HepG2 (cell line): ENCODE data around the gene IFNAR1. TPM values are rescaled to one million over a fixed set of nuclear protein-coding genes. Genes with fewer than 3 reads are reported as not detected.
A peak's percentile ranks its signal among the peaks of the same experiment; 100 is the strongest.

Source experiments
- ELF3 ChIP-seq: IDR thresholded peaks from 2 replicates; pipeline ENCODE4 v1.6.1; 2016; ENCODE audit warnings: missing genetic modification reagents, missing compliant biosample characterization
- ESRRA ChIP-seq: sonication (generic); formaldehyde crosslinking; IDR thresholded peaks from 2 replicates; pipeline ENCODE4 v1.5.1; 2020; ENCODE audit warnings: mild to moderate bottlenecking, low read depth, missing genetic modification reagents
- FOXM1 ChIP-seq: sonication (generic); formaldehyde crosslinking; IDR thresholded peaks from 2 replicates; pipeline ENCODE4 v1.5.0; 2020; ENCODE audit warnings: missing genetic modification reagents
- GATAD2A ChIP-seq: IDR thresholded peaks from 2 replicates; pipeline ENCODE4 v1.6.1; 2016
- JUN ChIP-seq: sonication (generic); formaldehyde crosslinking; IDR thresholded peaks from 2 replicates; pipeline ENCODE4 v1.4.0; 2020; ENCODE audit warnings: mild to moderate bottlenecking, missing genetic modification reagents
- NR2F6 ChIP-seq, 2 experiments: IDR thresholded peaks; 2 replicates each; pipeline ENCODE4 v1.6.1; 2016; ENCODE audit warnings: antibody characterized with exemption in 1 of 2, mild to moderate bottlenecking in 1 of 2
- PHB2 ChIP-seq: fragments of 450-650 bp; IDR thresholded peaks from 2 replicates; pipeline ENCODE4 v1.6.1; 2018; ENCODE audit not compliant: partially characterized antibody
- RARG ChIP-seq: sonication (generic); formaldehyde crosslinking; IDR thresholded peaks from 2 replicates; pipeline ENCODE4 v1.4.0; 2020; ENCODE audit warnings: low read depth, mild to moderate bottlenecking, missing genetic modification reagents
- RBFOX2 ChIP-seq: fragments of 200-400 bp; formaldehyde crosslinking; IDR thresholded peaks from 2 replicates; pipeline ENCODE4 v1.6.1; 2017; ENCODE audit warnings: low read depth, mild to moderate bottlenecking, low read length
- RXRA ChIP-seq: sonication (generic); formaldehyde crosslinking; IDR thresholded peaks from 2 replicates; pipeline ENCODE4 v1.5.1; 2020; ENCODE audit warnings: missing genetic modification reagents
- SAP130 ChIP-seq: IDR thresholded peaks from 2 replicates; pipeline ENCODE4 v1.6.1; 2016; ENCODE audit warnings: low read depth
- YEATS4 ChIP-seq: sonication (generic); formaldehyde crosslinking; IDR thresholded peaks from 2 replicates; pipeline ENCODE4 v1.4.0; 2020; ENCODE audit warnings: missing genetic modification reagents, borderline replicate concordance
- ZNF292 ChIP-seq: sonication (generic); formaldehyde crosslinking; IDR thresholded peaks from 2 replicates; pipeline ENCODE4 v1.8.1; 2022; ENCODE audit warnings: mild to moderate bottlenecking, low read depth, missing genetic modification reagents, borderline replicate concordance
- ZNF354B ChIP-seq: sonication (generic); formaldehyde crosslinking; IDR thresholded peaks from 2 replicates; pipeline ENCODE4 v1.8.0; 2022; ENCODE audit warnings: mild to moderate bottlenecking, missing genetic modification reagents
- ZNF510 ChIP-seq: sonication (generic); formaldehyde crosslinking; IDR thresholded peaks from 2 replicates; pipeline ENCODE4 v1.4.0; 2020; ENCODE audit warnings: low read depth, mild to moderate bottlenecking, missing genetic modification reagents
- ZNF564 ChIP-seq: sonication (generic); formaldehyde crosslinking; IDR thresholded peaks from 2 replicates; pipeline ENCODE4 v1.8.1; 2023; ENCODE audit warnings: mild to moderate bottlenecking, missing genetic modification reagents
- polyA plus RNA-seq, 8 experiments: library from polyadenylated mRNA; depleted of rRNA in 3 of 8; stranded (reverse) in 7 of 8; unstranded in 1 of 8; fragments of >200 nt; fragmentation: Illumina TruSeq in 4 of 8; extraction: Trizol in 4 of 8; gene quantifications; 2 replicates each; pipeline versions ENCODE4 v1.2.1 to v1.2.3, GENCODE V29; 2011 to 2016; ENCODE audit warnings: low read depth in 4 of 8, missing spikeins in 1 of 8, mixed read lengths in 1 of 8; ENCODE audit not compliant: insufficient read depth in 1 of 8
- total RNA-seq, 5 experiments: library from RNA; depleted of rRNA; stranded (reverse); fragments of >200 nt; fragmentation: Illumina TruSeq; extraction: Trizol; gene quantifications; 2 replicates each; pipeline ENCODE4 v1.2.3, GENCODE V29; 2016; ENCODE audit warnings: low read depth in 1 of 5
- TF ChIP-seq, protein P1 (sequence below): sonication (generic); formaldehyde crosslinking; IDR thresholded peaks from 2 replicates; pipeline ENCODE4 v1.5.1; 2020; ENCODE audit warnings: mild to moderate bottlenecking, missing genetic modification reagents
- TF ChIP-seq, protein P2 (sequence below): IDR thresholded peaks from 2 replicates; pipeline ENCODE4 v1.6.1; 2016; ENCODE audit warnings: mild to moderate bottlenecking
- TF ChIP-seq, protein P3 (sequence below): sonication (generic); formaldehyde crosslinking; IDR thresholded peaks from 2 replicates; pipeline ENCODE4 v1.8.0; 2022; ENCODE audit warnings: mild to moderate bottlenecking, missing genetic modification reagents
- TF ChIP-seq, protein P4 (sequence below): sonication (generic); formaldehyde crosslinking; IDR thresholded peaks from 2 replicates; pipeline ENCODE4 v1.5.0; 2020; ENCODE audit warnings: missing genetic modification reagents
- TF ChIP-seq, protein P5 (sequence below): IDR thresholded peaks from 2 replicates; pipeline ENCODE4 v1.6.1; 2016; ENCODE audit warnings: control low read depth

The IFNAR1 gene
- total and polyA plus RNA-seq, 2 of the 13 experiments (the other 11 are each of a cell fraction or from before 2014, with no cell fraction given) = 6.7 to 9.3 TPM

DNA sequence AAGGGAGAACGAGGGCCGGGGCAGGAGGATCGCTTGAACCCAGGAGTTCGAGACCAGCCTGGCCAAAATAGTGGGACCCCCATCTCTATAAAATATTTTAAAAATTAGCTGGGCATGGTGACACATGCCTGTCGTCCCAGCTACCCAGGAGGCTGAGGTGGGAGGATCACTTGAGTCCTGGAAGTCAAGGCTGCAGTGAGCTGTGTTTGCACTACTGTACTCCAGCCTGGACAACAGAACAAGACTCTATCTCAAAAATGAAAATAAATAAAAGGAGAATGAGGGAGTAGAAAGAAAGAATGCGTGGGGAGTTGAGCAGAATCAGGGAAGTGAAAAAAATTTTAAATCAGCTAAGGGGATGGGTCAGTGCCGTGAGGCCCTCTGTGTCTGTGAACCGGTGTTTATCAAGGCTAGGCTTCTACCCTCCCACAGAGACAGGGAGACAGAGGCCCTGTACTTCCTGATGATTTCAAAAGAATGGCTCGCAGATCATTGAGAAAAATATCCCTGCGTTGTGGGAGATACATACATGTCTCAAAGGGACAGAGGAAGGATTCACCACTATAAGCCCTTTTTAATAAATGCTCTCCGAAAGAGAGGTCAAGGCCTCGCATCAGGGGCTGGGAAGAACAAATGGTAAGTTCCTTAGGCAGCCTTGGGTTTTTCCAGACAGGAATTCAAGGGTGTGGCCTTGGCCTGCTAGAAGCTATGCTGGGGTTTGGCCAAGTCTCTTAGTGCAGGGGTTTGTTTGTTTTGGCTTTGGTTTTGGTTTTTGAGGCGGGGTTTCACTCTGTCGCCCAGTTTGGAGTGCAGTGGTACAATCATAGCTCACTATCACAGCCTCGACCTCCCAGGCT is 37.9 kb upstream of the IFNAR1 start (continued):
- TF ChIP-seq, protein P1, sequence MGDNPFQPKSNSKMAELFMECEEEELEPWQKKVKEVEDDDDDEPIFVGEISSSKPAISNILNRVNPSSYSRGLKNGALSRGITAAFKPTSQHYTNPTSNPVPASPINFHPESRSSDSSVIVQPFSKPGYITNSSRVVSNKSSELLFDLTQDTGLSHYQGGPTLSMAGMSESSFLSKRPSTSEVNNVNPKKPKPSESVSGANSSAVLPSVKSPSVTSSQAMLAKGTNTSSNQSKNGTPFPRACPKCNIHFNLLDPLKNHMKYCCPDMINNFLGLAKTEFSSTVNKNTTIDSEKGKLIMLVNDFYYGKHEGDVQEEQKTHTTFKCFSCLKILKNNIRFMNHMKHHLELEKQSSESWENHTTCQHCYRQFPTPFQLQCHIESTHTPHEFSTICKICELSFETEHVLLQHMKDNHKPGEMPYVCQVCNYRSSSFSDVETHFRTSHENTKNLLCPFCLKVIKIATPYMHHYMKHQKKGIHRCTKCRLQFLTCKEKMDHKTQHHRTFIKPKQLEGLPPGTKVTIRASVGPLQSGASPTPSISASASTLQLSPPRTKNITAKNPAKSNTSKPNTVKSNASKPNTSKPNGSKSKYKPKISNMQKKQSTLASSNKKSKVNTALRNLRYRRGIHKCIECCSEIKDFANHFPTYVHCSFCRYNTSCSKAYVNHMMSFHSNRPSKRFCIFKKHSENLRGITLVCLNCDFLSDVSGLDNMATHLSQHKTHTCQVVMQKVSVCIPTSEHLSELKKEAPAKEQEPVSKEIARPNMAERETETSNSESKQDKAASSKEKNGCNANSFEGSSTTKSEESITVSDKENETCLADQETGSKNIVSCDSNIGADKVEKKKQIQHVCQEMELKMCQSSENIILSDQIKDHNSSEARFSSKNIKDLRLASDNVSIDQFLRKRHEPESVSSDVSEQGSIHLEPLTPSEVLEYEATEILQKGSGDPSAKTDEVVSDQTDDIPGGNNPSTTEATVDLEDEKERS (CRISPR knock-in tag) = no peak
- TF ChIP-seq, protein P2, sequence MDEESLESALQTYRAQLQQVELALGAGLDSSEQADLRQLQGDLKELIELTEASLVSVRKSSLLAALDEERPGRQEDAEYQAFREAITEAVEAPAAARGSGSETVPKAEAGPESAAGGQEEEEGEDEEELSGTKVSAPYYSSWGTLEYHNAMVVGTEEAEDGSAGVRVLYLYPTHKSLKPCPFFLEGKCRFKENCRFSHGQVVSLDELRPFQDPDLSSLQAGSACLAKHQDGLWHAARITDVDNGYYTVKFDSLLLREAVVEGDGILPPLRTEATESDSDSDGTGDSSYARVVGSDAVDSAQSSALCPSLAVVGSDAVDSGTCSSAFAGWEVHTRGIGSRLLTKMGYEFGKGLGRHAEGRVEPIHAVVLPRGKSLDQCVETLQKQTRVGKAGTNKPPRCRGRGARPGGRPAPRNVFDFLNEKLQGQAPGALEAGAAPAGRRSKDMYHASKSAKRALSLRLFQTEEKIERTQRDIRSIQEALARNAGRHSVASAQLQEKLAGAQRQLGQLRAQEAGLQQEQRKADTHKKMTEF = no peak
- TF ChIP-seq ZNF354B (no peak), RBFOX2 (no peak), RARG (CRISPR knock-in tag) (no peak), NR2F6 (IDR thresholded peaks at IDR 0.05) (peak; percentile 55; the same call in 1 of the 2 replicates), NR2F6 (CRISPR knock-in tag; IDR thresholded peaks at IDR 0.05) (no peak), GATAD2A (CRISPR knock-in tag) (peak; percentile 27; the same call in 1 of the 2 replicates), SAP130 (CRISPR knock-in tag) (peak; percentile 38; the same call in 1 of the 2 replicates), ELF3 (CRISPR knock-in tag) (0 out of 2 replicates have a peak, but pooled peaks have one; percentile 4), ZNF564 (CRISPR knock-in tag) (no peak), FOXM1 (no peak), PHB2 (no peak), YEATS4 (CRISPR knock-in tag) (no peak), ESRRA (CRISPR knock-in tag) (no peak), RXRA (CRISPR knock-in tag) (no peak), ZNF510 (CRISPR knock-in tag) (no peak), ZNF292 (no peak), JUN (no peak)
- TF ChIP-seq, protein P3, sequence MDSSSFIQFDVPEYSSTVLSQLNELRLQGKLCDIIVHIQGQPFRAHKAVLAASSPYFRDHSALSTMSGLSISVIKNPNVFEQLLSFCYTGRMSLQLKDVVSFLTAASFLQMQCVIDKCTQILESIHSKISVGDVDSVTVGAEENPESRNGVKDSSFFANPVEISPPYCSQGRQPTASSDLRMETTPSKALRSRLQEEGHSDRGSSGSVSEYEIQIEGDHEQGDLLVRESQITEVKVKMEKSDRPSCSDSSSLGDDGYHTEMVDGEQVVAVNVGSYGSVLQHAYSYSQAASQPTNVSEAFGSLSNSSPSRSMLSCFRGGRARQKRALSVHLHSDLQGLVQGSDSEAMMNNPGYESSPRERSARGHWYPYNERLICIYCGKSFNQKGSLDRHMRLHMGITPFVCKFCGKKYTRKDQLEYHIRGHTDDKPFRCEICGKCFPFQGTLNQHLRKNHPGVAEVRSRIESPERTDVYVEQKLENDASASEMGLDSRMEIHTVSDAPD = 0 out of 2 replicates have a peak, but pooled peaks have one; percentile 19
- TF ChIP-seq, protein P4, sequence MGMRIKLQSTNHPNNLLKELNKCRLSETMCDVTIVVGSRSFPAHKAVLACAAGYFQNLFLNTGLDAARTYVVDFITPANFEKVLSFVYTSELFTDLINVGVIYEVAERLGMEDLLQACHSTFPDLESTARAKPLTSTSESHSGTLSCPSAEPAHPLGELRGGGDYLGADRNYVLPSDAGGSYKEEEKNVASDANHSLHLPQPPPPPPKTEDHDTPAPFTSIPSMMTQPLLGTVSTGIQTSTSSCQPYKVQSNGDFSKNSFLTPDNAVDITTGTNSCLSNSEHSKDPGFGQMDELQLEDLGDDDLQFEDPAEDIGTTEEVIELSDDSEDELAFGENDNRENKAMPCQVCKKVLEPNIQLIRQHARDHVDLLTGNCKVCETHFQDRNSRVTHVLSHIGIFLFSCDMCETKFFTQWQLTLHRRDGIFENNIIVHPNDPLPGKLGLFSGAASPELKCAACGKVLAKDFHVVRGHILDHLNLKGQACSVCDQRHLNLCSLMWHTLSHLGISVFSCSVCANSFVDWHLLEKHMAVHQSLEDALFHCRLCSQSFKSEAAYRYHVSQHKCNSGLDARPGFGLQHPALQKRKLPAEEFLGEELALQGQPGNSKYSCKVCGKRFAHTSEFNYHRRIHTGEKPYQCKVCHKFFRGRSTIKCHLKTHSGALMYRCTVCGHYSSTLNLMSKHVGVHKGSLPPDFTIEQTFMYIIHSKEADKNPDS (CRISPR knock-in tag) = no peak
- TF ChIP-seq, protein P5, sequence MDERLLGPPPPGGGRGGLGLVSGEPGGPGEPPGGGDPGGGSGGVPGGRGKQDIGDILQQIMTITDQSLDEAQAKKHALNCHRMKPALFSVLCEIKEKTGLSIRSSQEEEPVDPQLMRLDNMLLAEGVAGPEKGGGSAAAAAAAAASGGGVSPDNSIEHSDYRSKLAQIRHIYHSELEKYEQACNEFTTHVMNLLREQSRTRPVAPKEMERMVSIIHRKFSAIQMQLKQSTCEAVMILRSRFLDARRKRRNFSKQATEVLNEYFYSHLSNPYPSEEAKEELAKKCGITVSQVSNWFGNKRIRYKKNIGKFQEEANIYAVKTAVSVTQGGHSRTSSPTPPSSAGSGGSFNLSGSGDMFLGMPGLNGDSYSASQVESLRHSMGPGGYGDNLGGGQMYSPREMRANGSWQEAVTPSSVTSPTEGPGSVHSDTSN (CRISPR knock-in tag) = no peak
